HTR-8/SVneo (cell line): ENCODE data around the gene RNF121.

Source experiments
- DNase-seq: peaks from one replicate; pipeline ENCODE4 v3.0.0; 2011; ENCODE audit warnings: low spot score, mixed read lengths; ENCODE audit not compliant: insufficient read length
- FAIRE-seq: peaks from 2 replicates; lab custom pipeline; 2011; peaks lifted over from hg19 to GRCh38; lab: Jason Lieb, UNC

RNF121 gene

DNA sequence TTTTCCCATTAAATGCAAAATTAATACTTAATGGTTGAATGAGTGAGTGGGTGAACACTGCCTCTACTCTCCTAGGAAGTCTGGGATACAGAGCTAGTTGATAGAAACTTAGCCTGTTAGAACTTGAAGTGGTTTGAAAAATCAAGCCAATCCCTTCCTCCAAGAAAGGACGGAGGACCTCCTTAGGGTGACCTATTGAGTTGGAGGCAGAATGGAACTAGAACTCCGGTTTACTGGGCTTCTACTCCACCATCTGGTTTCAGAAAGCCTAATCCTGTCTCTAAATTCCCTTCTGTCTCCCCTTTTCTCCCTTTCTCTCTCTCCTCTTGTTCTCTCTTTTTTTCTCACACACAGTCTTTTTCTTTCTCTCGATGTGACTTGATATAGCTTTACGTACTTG, 50.2 kb downstream of the RNF121 start:
- DNase-seq: no peak
- no peak for FAIRE-seq

DNA sequence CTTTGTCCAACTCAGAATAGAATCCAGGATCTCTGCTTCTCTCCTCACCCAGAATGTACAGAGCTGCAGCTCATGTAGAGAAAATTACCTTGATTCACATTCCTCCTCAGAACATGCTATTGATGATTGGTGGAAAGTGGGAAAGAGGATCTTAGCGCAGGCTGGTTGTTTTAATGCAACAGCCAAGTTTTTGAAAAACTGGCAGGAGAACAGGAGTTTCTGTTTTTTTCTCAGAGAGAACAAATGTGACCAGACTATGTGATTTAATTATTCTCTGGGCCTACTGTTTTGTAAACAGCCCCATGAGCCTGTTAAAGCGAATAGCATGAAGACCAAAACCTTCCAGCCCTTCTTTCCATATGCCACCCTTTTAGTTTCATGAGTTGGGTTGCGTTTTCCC, 50.8 kb downstream of the RNF121 start:
- DNase-seq (no peak), FAIRE-seq (no peak)

DNA sequence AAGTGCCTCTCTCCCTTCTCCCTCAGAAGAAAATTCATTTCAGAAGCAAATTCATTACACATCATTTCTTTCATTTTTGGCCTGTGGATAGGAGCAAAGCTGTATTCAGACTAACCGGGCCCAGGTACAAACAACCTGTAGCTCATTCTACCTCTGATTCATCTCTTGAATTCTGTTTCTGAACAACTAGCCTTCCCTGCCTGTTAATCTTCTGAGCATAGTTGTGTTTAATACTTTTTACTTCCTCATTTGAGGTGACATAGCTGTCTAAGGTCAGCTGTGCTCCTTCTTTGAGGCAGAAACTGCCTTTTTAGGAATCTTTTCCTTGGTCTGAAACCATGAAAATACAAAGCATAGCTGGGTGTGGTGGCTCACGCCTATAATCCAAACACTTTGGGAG, 57.3 kb downstream of the RNF121 start:
- FAIRE-seq (no peak), DNase-seq (no peak)

DNA sequence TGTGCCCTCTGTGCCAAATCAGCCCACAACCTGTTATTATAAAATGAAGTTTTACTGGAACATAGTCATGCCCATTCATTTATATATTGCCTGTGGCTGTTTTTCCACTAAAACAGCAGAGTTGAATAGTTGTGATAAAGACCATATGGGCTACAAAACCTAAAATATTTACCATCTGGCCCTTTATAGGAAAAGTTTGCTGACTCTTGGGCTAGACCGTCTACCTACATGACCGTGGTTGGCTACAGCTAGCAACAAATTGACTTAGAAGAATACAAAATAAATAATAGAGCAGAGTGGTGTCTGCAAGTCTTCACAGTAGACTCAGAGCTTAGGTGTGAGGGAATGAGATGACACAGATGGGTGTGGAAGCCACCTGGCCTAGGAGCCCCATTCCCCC, 58.7 kb downstream of the RNF121 start:
- FAIRE-seq (no peak), DNase-seq (no peak)

DNA sequence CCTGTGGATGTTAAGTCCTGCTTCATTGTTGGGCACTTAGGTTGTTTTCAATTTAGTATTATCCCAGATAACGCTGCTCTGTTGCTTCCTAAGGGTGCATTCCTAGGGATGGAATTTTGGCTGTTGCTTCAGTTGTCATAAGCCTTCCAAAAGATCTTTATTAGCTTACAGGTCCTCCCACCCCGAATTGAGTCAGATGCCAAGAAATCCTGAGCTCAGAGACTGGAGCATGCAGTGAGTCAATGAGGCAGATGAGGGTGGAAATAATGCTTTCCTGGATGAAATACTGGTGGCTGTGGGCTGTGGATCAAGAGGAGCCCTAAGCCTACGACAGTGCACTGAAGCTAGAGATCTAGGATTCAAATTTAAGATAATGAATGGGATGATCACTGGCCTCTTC, 59.2 kb downstream of the RNF121 start:
- DNase-seq (no peak), FAIRE-seq (no peak)

DNA sequence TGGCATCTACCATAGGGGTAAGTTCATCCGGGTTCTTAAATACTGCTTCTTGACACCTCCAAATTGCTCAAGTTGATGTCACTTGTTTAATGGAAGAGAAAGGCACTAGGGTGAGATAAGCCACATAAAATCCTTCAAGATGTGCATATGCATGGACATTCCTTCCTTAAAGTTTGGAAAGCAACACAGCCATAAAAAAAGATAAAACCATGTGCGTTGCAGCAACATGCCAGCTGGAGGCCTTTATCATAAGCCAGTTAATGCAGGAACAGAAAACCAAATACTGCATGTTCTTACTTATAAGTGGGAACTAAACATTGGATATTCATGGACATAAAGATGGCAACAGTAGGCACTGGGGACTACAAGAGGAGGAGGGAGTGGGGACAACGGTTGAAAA, 61.9 kb downstream of the RNF121 start:
- FAIRE-seq (no peak), DNase-seq (no peak)

DNA sequence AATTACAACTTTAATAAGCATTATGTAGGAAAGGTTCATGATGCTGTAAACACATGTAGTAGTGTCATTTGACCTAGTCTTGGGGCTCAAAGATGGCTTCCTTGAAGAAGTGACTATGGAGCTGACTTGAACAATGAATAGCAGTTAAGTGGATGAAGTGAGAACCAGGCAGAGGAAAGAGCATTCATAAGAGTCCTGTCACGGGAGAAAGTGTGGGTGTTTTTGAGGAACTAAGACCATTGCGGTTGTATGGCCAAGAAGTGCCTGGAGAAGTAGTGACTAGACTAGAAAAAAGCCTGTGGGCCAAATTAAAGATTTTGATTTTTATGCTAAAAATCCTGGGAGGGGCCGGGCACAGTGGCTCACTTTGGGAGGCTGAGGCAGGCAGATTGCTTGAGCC, 62.6 kb downstream of the RNF121 start:
- FAIRE-seq: no peak

DNA sequence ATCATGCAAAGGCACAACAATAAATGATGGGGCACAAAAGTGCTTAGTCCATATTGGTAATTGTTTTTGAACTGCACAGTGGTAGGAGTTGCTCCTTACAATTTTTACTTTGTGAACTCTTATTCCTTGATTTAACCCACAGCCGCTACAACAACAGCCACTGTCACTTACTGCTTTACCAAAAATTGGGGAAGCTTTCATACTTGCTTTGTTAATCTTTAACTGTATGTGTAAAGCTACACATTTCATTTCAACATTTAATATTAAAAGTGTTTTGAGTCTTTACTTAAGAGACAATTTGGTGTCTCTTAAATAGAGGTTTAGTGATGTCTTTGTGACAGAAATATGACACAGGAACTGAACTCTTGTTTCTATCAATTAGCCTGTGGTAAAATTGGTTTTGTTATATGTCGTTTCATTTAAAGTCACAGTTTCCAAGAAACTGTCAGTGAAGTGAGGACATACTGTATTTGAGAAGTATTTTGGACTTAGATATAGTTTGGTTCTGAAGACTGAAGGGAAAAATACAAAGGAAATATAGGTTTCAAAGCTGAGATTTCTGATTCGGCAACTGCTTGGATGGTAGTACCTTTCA, 63.4 kb downstream of the RNF121 start:
- no peak for FAIRE-seq
- no peak for DNase-seq

More for the DNA sequence above, 62.6 kb downstream of the RNF121 start:
- no peak for DNase-seq

DNA sequence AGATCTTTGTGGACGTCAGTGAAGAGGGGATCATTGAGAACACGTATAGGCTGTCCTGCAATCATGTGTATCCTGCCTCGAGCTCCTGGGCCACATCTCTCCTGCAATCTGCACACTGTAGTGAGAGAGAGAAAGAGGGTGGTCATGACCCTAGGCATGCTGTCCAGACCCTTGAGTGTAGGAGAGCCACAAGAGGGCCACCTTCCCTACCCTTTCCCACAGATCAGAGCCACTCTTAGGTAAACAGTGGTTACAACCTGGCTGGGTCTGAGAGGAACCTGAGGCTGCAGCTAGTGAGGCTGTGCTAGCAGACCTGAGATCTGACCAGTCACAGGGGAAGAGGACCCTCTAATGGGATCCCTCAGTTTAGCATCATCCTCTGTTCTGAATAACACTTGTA, 65.9 kb downstream of the RNF121 start:
- DNase-seq: no peak
- no peak for FAIRE-seq

DNA sequence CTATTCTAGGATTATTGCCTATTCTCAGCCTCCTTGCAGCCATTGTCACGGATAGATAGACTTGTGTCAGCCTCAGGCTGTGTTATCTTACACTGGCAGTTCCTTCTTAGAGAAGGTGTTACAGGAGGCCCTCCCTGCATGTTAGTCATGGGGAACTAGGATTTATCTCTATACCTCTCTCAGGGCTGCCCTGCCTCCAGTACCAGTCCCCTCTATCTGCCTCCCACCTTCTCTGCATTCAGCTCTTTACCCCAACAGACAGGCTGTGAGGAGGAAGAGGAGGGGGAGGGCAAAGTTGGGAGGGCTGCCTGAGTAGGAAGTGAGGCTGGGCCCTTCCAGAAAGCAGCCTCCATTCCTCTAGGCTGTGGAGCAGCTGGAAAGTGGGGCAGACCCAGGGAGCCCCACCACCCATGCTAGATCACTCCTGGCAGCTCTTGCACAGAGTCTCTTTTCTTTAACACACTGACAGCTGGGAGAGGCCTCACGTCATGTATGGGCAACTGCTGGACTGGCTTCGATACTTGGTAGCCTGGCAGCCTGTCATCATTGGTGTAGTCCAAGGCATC, 67.0 kb downstream of the RNF121 start:
- FAIRE-seq (no peak), DNase-seq (no peak)

DNA sequence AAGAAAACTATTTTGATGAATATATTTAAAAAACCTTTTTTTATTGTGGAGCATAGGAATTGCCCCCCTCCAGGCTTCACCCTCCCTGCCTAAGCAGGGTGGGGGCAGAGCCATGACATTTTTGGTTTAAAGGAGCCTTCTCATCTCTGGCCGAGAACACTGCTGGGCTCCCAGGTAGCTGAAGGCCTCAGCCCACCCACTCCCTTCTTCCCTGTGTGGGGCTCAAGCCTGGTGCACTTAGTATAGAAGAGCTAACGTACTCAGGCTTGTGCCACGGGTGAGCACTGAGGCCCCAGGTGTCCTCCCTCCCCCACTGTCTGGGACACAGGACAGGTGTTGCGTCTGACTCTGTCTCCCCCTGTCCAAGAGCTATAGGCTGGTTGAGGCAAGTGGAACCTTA, 67.7 kb downstream of the RNF121 start:
- DNase-seq: no peak
- no peak for FAIRE-seq

DNA sequence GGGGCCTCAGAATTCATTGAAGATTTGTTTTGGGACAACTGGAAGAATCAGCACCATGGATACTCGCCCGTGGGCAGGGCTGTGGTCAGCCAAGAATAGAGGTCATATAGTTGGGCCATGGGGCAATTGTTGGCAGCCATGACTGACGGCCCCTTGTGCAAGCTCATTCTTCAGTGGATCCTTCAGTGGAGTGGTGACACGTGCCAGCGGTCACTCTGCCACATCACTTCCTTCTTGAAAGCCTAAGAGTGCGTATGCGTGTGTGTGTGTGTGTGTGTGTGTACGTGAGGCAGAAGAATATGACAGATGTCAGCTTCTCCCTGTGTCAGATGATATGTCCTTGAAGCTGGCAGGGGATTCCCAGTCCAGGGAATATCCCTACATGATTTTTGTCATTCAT, 68.1 kb downstream of the RNF121 start:
- FAIRE-seq (no peak), DNase-seq (no peak)

DNA sequence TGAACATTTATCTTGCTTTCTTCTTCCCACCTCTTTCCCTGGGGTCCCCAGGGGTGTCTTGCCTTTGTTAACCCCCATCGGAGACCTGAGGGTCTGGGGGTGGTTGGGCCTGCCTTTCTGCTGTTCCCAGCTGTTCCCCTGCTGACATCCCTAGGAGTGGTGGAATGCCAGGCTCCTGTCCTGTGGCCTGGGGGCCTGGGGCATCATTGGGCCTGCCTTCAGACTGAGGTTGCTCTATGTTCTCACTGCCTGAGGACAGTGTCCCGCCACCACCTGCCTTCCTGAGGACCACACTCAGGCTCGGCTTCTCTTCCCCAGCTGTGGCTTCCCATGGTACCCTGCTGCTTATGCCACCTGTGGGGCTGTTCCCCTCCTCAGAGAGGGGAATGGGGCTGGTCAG, 68.7 kb downstream of the RNF121 start:
- FAIRE-seq: no peak
- DNase-seq: no peak

DNA sequence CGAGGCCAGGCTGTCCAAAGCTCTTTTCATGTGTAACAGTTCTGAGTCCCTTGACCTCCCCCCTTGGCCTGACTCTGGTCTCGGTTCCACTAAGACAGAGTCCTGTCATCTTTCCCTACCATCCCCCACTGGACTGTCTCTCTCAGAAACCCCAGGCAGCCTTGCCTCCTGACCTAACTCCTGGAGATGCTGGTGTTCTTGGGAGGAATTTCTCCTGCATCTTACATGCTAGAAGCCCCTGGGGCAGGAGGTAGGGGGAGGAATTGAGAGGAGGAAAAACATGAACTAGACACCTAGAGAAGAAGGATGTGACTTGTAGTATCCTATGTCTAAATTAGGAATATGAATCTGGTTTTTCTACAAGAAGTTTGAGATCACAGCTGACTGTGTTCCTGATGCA, 69.2 kb downstream of the RNF121 start:
- no peak for DNase-seq
- no peak for FAIRE-seq

DNA sequence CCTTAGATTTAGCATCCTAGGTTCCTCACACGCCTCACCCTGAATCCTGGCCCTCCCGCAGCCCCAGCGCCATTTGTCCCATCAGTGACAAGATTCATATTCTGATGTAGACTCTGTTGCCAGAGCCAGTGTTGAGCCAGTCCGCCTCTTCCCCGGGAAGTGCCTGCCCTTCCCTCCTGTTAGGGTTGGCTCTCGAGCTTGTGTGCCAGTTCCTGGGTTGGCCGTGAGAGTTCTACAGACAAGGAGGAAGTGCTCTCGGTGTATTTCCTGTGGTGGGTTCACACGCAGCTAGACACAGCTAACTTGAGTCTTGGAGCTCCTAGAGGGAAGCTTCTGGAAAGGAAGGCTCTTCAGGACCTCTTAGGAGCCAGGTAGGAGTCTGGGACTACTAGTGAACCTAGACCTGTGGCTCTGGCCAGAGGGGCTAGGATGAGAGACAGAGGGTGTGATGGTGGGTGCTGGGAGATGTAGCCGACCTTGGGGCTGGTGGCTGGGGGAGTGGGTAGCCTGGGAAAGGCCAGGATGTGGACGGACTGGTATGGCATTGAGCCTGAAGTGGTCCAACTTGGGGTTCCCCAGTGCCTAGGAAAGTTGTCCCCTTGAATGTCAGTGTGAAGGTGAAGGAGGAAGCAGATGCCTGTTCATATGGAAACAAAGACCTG, 69.9 kb downstream of the RNF121 start, which contains the start of gene IL18BP:
TSS of gene IL18BP (plus strand) at position 261 of the 662 bp plus-strand sequence. CDS start 1,076 bp downstream, outside the sequence.
- FAIRE-seq (no peak), DNase-seq (no peak)

DNA sequence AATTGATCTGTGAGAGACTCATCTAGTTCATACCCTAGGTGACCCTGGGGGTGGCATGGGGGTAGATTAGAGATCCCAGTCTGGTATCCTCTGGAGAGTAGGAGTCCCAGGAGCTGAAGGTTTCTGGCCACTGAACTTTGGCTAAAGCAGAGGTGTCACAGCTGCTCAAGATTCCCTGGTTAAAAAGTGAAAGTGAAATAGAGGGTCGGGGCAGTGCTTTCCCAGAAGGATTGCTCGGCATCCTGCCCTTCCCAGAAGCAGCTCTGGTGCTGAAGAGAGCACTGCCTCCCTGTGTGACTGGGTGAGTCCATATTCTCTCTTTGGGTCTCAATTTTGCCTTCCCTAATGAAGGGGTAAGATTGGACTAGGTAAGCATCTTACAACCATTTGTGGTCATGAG, 70.5 kb downstream of the RNF121 start:
- FAIRE-seq: no peak

DNA sequence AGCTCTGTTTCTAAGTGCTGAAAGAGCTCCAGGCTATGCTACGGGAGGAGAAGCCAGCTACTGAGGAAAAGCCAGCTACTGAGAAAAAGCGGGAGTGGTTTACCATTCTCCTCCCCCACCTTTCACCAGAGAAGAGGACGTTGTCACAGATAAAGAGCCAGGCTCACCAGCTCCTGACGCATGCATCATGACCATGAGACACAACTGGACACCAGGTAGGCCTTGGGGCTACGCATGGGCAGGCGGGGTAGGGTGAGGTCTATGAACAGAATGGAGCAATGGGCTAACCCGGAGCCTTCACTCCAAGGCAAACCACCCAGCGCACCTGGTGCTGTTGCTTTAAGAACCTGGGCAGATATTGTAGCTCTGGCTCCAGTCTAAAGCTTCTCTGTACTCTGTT, 71.0 kb downstream of the RNF121 start:
- FAIRE-seq (no peak), DNase-seq (no peak)

More for the DNA sequence above, 70.5 kb downstream of the RNF121 start:
- DNase-seq: no peak

DNA sequence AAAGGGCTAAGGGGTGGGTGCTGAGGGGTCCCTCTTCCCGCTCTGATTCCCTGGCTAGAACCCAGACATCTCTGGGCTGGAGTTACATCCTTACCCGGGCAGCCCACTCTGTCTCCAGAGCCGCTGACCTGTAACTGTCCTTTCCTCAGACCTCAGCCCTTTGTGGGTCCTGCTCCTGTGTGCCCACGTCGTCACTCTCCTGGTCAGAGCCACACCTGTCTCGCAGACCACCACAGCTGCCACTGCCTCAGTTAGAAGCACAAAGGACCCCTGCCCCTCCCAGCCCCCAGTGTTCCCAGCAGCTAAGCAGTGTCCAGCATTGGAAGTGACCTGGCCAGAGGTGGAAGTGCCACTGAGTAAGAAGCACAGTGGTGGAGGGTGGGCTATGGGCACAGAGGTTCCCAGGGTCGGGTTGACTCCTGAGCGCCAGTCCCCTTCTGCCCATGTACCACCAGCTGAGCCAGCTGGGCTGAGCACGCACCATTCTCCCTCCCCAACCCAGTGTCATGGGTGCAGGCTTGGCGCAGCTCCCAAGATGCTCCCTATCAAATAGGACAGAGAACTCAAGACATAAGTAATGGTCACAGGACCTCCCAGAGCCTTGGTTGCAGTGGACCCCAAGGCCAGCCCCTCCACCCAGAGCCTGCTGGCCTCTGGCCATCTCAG, 71.5 kb downstream of the RNF121 start:
- no peak for DNase-seq
- FAIRE-seq: peak; percentile 31

DNA sequence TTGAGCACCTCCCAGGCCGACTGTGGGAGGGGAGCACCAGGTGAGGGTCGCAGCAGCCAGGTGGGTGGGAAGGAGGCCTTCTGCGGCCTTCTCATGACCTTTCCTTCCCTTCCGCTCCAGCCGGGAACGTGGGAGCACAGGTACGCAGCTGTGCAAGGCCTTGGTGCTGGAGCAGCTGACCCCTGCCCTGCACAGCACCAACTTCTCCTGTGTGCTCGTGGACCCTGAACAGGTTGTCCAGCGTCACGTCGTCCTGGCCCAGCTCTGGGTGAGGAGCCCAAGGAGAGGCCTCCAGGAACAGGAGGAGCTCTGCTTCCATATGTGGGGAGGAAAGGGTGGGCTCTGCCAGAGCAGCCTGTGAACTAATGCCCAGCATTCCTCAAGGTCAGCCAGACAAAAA, 72.4 kb downstream of the RNF121 start:
- no peak for DNase-seq
- no peak for FAIRE-seq

DNA sequence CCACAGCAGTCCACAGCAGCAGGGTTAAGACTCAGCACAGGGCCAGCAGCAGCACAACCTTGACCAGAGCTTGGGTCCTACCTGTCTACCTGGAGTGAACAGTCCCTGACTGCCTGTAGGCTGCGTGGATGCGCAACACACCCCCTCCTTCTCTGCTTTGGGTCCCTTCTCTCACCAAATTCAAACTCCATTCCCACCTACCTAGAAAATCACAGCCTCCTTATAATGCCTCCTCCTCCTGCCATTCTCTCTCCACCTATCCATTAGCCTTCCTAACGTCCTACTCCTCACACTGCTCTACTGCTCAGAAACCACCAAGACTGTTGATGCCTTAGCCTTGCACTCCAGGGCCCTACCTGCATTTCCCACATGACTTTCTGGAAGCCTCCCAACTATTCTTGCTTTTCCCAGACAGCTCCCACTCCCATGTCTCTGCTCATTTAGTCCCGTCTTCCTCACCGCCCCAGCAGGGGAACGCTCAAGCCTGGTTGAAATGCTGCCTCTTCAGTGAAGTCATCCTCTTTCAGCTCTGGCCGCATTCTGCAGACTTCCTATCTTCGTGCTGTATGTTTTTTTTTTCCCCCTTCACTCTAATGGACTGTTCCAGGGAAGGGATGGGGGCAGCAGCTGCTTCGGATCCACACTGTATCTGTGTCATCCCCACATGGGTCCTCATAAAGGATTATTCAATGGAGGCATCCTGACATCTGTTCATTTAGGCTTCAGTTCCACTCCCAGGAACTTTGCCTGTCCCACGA, 73.2 kb downstream of the RNF121 start:
- FAIRE-seq (peak; percentile 40), DNase-seq (no peak)
